Stimulated activated CD4-positive, alpha-beta T cell treated with anti-CD3 and anti-CD28 coated beads, Interleukin-4, amount 100 ng/mL, for 4 hours (primary cell): Measurements from ENCODE around the gene UPP2.

ENCODE experiments used
- DNase-seq, 2 experiments: peaks; one replicate each; pipeline ENCODE4 v3.0.0-alpha.2; 2020

The UPP2 gene

DNA sequence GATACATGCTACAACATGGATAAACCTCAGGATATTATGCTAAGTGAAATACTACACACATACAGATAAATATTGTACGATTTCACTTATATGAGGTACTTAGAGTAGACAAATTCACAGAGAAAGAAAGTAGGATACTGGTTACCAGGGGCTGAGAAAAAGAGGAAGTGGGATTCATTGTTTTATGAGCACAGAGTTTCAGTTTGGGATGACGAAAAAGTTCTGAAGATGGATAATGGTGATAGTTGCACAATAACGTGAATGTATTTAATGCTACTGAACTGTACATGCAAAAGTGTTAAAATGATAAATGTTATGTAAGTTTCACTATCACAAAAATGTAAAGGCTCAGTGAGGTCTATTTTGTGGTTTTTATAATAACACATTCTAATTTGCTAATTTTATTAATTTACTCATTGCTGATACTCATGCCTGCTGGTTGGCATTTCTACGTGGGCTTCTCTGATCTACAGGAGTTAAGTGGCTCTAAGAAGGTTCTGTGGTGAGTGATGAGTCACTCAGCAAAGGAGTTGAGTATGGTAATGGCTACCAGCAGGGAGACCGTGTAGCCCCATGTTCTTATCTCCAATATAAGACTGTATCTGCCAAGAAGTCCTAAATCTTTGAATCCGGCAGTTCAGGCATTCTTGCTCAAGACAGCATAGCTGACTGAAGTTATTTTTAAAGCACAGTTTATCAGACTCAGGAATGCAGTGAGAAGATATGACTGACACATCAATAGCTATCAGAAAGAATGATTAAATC, 41.1 kb downstream of the UPP2 start:
- no peak for DNase-seq

DNA sequence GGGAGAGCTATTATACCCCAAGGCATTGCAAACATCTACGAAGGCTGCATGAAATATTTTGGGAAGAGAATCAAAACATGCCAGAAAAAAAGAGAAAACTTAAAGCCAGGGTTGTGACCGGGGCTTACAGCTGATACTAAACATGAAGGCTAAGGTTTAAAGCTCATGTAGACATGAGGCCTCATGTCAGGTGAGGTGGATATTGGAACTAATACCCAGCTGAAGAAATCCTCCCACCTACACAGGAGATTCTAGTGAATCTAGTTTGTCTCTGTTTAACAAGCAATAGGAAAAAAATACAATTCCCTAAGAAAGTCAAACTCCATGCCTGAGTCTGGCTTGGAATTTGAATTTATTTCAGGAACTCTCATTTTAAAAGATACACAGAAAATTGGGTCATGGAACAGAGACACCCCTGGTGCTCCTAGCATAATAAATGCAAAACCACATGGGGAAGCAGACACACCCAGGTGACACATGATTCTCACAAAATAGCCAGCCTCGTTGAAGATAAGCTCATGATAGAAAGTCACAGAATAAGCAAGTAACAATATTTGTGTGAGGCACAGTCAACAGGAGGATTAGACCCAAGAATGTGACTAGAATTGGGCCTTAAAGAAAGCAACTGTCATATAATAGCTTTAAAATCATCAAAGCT, 42.2 kb downstream of the UPP2 start:
- DNase-seq = no peak

DNA sequence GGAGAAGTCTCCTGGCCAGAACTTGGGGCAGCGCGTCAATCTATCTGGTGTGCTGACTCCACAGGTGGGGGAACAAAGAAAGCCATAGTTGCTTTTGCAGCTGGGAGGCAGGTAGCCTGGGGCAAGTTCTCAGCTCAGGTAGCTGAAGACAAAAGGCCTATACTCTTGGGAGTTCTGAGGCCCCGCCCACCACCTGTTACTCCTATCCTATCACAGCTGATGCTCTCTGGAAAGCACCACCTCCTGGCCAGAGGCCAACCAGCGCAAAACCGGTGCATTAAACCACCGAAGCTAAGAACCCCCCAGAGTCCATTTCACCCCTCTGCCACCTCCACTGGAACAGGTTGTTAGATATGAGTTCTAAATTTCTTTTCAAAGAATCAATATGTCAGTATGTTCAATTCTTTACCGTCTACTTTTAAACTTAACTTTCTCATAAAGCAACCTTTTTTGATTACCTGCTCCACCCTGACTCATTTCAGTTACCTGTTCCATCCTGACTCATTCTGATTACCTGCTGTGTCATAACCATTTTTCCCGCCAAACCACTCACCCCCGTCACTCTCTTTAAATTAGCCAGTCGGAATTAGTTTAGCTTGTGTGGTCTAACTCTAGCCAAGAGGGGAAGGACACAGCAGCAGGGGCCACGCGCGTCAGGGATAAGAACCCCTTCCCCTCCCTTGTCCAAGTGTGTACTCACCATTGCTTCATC, 43.4 kb downstream of the UPP2 start:
- DNase-seq = no peak

DNA sequence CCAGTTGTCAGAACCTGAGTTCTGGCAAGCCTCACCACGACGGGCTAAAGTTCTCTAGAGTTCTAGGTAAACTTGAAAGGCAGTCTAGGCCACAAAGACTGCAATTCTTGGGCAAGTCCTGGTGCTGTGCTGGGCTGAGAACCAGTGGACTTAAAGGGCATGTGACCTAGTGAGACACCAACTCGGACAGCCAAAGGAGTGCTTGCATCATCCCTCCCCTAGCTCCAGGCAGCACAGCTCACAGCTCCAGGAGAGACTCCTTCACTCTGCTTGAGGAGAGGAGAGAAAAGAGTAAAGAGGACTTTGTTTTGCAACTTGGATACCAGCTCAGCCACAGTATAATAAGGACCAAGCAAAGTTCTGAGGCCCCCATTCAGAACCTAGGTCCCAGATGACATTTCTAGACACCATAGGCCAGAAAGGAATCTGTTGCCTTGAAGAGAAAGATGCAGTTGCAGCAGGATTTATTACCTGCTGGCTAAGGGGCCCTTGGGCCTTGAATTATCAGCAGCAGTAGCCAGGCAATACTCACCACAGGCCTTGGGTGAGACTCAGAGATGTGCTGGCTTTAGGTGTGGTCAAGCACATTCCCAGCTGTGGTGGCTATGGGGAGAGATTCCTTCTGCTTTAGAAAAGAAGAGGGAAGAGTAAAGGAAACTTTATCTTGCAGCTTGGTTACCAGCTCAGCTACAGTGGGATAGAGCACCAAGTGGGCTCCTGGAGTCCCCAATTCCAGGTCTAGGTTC, 51.8 kb downstream of the UPP2 start:
- no peak for DNase-seq

DNA sequence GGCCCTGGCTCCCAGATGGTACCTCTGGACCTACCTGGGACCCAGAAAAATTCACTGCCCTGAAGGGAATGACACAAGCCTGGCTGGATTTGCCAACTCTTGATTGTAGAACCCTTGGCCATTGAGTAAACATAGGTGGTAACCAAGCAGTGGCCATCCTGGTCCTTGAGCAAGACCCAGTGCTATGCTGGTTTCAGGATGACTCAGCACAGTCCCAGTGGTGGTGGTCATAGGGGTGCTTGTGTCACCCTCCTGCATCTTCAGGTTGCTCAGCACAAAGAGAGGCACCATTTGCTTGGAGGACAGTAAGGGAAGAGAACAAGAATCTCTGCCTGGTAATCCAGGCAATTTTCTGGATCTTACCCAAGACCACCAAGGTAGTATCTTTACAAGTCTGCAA, 52.9 kb downstream of the UPP2 start:
- no peak for DNase-seq

DNA sequence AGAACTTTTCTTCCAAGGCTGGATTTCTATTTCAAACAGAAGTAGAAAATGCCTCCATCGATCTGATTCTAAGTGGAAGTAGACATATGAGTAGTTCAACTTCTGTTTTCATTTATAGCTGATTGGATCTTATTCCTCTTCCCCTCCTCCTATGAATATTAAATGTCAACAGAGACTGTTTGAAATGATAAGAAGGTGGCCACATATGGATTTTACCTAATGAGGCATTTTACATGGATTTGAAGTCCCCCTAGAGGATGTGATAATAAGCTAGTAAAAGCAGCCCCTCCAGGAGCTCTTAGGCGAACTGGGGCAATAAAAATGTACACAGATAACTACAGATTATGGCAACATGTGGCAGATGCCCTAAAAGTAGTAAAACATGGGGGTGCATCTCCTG, 71.0 kb downstream of the UPP2 start:
- no peak for DNase-seq

DNA sequence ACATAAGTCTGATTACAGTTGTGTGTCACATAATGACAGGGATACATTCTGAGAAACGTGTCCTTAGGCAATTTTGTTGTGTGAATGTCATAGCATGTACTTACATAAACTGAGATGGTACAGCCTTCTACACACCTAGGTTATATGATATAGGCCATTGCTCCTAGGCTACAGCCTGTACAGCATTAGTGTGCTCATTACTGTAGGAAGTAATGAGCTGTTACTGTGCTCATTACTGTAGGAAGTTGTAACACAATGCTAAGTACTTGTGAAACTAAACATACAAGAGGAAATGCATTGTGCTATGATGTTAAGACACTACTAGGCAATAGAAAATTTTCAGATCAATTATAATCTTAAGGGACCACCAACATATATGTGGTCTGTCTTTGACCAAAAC, 72.8 kb downstream of the UPP2 start:
- DNase-seq = no peak

DNA sequence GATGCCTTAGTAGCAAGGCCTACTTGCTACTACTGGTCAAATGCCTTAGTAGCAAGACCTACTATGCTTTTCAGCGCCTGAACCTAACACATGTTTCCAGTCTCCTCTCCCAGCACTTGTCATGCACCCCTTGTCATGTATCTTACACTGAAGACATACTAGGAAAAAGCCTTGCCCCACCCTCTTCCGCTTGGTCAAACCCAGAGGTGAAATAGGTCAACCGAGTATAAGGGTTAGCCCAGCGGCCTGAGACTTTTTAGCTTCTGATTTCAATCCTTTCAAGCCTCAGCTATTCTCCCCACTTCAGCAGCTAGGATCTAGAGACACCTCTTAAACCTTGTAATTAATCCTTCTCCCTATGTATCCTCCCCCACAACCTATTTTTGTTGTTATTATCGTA, 73.3 kb downstream of the UPP2 start:
- no peak for DNase-seq

DNA sequence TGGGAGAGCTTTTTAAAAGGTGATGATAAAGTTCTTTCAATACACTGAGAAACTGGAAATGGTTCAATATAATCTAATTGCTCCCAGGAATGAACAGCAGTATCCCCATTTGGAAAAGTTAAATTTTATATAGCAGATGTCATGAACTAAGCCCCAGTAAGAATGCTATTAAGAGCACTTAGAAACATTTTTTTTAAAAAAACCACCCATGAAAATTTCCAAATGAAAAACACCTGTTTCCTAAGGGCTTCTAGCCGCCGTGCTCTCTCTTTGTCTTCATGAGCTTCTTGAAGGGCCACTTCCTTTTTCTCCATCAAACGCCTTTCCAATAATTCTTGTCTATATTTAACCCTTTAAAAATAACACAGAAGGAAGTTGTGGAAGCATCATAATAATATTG, 77.0 kb downstream of the UPP2 start:
- DNase-seq = no peak

DNA sequence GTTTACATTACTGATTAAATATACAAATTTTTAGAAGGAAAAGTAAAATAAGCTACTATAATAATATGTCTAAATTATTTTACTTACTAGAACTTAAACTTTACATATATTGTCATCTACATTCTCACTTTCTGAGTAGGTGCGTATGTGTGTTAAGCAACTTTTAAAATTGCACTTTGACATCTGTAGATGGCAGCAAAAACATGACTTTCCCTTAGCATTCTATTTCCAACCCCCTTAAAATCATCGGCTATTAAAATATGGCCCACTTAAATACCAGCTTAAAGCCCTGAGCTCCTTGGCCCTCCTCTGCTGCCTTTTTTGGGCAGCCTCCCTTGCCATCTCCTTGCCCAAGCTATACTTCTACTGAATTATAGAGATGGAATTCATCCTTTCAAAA, 78.0 kb downstream of the UPP2 start:
- no peak for DNase-seq

DNA sequence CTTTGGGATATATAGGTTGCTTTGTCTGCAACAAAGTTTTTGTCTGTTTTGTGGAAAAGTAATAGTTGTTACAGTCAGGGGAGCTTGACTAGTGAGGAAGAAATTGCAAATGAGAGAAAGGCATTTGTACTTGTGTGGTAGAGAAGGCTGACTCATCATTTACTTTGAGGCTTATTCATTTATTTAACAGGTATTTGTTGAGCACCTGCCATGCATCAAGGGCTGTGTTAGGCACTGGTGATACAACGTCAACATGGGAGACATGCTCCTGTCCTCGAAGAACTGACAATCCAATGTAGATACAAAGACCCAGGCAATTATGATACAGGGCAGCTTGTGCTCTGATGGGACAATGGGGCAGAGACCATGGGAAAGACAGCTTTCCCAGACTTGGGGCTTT, 79.5 kb downstream of the UPP2 start:
- DNase-seq = no peak

DNA sequence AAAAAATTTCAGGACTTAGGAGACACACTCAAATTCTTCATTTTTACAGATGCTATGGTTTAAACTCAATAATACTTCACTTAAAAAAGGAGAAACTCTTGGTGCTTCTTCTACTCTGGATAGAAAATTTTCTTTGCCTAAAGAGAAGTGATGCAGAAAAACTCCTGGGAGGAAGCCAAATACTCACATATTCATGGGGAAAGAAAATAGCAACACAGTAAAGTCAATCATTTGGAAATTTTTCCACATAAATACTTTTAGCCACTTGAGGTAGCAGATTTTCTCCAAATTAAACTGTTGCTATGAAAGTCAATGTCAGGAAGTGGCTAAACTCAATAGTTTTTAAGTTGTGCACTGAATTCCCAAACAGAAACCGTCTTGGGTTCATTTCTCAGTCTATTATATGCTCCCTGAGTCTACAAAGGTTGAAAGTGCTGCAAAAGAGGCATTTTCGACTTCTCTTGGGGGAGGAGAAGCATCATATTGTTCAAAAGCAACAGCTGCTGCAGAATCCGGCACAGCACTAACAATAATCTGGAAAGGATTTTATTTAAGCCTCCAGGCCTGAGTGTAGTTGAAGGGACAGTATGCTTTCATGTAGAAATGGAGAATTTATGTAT, 81.1 kb downstream of the UPP2 start:
- no peak for DNase-seq

DNA sequence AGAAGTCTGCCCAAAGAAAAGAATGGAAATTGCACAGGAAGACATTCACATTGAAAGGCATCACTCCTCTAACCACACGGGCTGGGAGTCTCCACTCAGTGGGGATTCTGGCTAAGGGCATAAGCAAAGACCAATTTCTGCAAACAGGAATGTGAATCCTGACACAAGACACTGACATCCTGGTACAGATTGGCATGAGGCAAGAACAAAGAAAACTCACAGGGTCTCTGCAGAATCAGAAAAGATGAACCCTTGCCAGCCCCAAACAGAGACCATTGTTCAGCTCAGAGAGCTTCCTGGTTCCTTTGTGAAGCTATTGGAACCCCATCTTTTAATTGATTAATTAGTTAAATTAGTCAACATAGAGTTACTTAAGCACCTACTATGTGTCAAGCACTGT, 82.3 kb downstream of the UPP2 start:
- no peak for DNase-seq

DNA sequence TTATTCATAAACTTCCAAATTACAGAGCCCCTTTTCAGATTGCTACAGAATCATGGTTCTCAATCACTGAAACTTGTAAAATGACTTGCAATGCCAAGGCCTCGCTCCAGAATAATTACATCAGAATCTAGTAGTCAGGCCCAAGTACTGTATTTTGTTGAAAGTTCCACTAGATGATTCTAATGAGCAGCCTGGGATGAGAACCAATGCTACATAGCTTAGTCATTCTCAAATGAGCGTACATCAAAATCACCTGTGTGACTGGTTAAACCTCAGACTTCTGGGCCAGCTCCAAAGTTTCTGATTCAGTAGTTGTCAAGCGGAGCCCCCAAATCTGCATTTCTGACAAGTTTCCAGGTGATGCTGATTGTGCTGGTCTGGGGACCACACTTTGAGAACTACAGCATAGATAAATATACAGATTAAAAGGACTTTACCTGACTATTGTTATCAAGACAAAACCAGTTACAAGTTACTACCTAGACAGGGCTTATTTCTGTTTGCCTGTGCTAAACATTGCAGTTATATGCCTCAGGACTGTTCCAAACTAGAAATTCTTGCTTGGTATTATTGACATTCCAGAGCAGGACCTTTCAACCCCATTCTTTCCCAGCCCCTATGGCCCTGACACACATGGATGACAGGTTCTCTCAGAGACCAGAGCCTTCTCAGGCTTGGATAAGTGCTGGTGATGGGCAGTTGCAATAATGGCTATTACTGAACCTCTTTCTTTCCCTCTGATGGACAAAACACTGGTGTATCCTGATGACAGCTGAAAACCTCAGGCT, 83.1 kb downstream of the UPP2 start:
- DNase-seq = no peak
